ENCODE results near the gene PKDCC. TPM values are rescaled to one million over a fixed set of nuclear protein-coding genes. Genes with fewer than 3 reads are reported as not detected.
A peak's percentile ranks its signal among the peaks of the same experiment; 100 is the strongest.

PKDCC gene
- total and polyA plus RNA-seq, 2 of the 13 experiments (the other 11 are each of a cell fraction or from before 2014, with no cell fraction given) = 52.6 to 58.8 TPM

DNA sequence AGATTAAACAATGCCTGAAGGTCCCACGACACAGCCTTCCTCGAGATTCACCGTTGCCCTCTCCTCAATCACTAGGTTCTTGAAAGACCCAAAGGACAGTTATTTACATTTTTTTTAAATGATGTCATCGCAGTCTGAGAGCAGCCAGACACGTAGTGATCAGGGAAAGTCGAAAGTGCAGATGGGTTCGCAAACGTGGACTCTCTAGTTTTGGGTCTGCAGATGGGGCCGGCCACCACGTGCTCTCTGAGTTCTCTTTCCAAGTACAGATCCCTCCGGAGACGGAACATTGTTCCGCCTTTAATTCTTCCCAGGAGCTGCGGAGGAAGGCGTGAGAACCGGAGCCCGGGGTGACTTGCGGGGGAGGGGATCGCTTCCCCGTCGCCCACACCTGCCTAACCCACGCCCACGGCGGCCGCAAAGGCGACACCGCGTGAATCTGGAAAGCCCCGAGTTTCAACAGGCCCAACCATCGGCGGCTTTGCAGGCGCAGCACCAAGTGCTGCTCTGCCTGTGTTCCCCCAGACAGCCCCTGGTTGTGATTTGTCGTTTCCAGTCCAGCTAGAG lies 54.3 kb downstream of the PKDCC start (continued):
- TF ChIP-seq RAD21 (CRISPR knock-in tag; IDR thresholded peaks at IDR 0.05) (no peak), CREM (IDR thresholded peaks at IDR 0.05) (peak; percentile 71), CREM (CRISPR knock-in tag; IDR thresholded peaks at IDR 0.05) (no peak), ZIK1 (CRISPR knock-in tag; IDR thresholded peaks at IDR 0.05; ENCODE audit: borderline replicate concordance, low read depth) (no peak), ZFP90 (CRISPR knock-in tag; IDR thresholded peaks at IDR 0.05; ENCODE audit: borderline replicate concordance) (0 out of 2 replicates have a peak, but pooled peaks have one; percentile 68), ZNF75D (CRISPR knock-in tag; IDR thresholded peaks at IDR 0.05; ENCODE audit: borderline replicate concordance) (no peak), SKI (IDR thresholded peaks at IDR 0.05; ENCODE audit: partially characterized antibody) (peak; percentile 40), ZNF124 (CRISPR knock-in tag; IDR thresholded peaks at IDR 0.05) (no peak), TARDBP (CRISPR knock-in tag; IDR thresholded peaks at IDR 0.05) (peak; percentile 37; the same call in 1 of the 2 replicates), MIXL1 (CRISPR knock-in tag; IDR thresholded peaks at IDR 0.05) (peak; percentile 50; the same call in 1 of the 2 replicates), HNF4A (CRISPR knock-in tag; IDR thresholded peaks at IDR 0.05) (peak; percentile 59), PHF5A (CRISPR knock-in tag; IDR thresholded peaks at IDR 0.05; ENCODE audit: low read depth, unreplicated experiment) (no peak), CC2D1A (CRISPR knock-in tag; IDR thresholded peaks at IDR 0.05) (no peak), AKAP8 (CRISPR knock-in tag; IDR thresholded peaks at IDR 0.05) (0 out of 2 replicates have a peak, but pooled peaks have one; percentile 36), CHD2 (IDR thresholded peaks at IDR 0.05; ENCODE audit: low read depth, low read length) (no peak)
- TF ChIP-seq, protein P1, sequence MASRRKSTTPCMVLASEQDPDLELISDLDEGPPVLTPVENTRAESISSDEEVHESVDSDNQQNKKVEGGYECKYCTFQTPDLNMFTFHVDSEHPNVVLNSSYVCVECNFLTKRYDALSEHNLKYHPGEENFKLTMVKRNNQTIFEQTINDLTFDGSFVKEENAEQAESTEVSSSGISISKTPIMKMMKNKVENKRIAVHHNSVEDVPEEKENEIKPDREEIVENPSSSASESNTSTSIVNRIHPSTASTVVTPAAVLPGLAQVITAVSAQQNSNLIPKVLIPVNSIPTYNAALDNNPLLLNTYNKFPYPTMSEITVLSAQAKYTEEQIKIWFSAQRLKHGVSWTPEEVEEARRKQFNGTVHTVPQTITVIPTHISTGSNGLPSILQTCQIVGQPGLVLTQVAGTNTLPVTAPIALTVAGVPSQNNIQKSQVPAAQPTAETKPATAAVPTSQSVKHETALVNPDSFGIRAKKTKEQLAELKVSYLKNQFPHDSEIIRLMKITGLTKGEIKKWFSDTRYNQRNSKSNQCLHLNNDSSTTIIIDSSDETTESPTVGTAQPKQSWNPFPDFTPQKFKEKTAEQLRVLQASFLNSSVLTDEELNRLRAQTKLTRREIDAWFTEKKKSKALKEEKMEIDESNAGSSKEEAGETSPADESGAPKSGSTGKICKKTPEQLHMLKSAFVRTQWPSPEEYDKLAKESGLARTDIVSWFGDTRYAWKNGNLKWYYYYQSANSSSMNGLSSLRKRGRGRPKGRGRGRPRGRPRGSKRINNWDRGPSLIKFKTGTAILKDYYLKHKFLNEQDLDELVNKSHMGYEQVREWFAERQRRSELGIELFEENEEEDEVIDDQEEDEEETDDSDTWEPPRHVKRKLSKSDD (CRISPR knock-in tag; IDR thresholded peaks at IDR 0.05; ENCODE audit: low read depth) = peak; percentile 74; the same call in 1 of the 2 replicates
- TF ChIP-seq, protein P2, sequence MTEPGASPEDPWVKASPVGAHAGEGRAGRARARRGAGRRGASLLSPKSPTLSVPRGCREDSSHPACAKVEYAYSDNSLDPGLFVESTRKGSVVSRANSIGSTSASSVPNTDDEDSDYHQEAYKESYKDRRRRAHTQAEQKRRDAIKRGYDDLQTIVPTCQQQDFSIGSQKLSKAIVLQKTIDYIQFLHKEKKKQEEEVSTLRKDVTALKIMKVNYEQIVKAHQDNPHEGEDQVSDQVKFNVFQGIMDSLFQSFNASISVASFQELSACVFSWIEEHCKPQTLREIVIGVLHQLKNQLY (CRISPR knock-in tag; IDR thresholded peaks at IDR 0.05) = peak; percentile 81
- TF ChIP-seq, protein P3, sequence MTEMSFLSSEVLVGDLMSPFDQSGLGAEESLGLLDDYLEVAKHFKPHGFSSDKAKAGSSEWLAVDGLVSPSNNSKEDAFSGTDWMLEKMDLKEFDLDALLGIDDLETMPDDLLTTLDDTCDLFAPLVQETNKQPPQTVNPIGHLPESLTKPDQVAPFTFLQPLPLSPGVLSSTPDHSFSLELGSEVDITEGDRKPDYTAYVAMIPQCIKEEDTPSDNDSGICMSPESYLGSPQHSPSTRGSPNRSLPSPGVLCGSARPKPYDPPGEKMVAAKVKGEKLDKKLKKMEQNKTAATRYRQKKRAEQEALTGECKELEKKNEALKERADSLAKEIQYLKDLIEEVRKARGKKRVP (CRISPR knock-in tag; IDR thresholded peaks at IDR 0.05) = no peak
- TF ChIP-seq, protein P4, sequence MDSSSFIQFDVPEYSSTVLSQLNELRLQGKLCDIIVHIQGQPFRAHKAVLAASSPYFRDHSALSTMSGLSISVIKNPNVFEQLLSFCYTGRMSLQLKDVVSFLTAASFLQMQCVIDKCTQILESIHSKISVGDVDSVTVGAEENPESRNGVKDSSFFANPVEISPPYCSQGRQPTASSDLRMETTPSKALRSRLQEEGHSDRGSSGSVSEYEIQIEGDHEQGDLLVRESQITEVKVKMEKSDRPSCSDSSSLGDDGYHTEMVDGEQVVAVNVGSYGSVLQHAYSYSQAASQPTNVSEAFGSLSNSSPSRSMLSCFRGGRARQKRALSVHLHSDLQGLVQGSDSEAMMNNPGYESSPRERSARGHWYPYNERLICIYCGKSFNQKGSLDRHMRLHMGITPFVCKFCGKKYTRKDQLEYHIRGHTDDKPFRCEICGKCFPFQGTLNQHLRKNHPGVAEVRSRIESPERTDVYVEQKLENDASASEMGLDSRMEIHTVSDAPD (CRISPR knock-in tag; IDR thresholded peaks at IDR 0.05) = no peak
- TF ChIP-seq, protein P5, sequence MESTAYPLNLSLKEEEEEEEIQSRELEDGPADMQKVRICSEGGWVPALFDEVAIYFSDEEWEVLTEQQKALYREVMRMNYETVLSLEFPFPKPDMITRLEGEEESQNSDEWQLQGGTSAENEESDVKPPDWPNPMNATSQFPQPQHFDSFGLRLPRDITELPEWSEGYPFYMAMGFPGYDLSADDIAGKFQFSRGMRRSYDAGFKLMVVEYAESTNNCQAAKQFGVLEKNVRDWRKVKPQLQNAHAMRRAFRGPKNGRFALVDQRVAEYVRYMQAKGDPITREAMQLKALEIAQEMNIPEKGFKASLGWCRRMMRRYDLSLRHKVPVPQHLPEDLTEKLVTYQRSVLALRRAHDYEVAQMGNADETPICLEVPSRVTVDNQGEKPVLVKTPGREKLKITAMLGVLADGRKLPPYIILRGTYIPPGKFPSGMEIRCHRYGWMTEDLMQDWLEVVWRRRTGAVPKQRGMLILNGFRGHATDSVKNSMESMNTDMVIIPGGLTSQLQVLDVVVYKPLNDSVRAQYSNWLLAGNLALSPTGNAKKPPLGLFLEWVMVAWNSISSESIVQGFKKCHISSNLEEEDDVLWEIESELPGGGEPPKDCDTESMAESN (CRISPR knock-in tag; conservative IDR thresholded peaks at IDR 0.05) = 0 out of 2 replicates have a peak, but pooled peaks have one; percentile 28
- TF ChIP-seq, protein P6, sequence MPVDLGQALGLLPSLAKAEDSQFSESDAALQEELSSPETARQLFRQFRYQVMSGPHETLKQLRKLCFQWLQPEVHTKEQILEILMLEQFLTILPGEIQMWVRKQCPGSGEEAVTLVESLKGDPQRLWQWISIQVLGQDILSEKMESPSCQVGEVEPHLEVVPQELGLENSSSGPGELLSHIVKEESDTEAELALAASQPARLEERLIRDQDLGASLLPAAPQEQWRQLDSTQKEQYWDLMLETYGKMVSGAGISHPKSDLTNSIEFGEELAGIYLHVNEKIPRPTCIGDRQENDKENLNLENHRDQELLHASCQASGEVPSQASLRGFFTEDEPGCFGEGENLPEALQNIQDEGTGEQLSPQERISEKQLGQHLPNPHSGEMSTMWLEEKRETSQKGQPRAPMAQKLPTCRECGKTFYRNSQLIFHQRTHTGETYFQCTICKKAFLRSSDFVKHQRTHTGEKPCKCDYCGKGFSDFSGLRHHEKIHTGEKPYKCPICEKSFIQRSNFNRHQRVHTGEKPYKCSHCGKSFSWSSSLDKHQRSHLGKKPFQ (CRISPR knock-in tag; IDR thresholded peaks at IDR 0.05; ENCODE audit: insufficient replicate concordance) = peak; percentile 57

Data from HepG2 (cell line).